HG03575 (cell line): ENCODE results near the gene PRDM7.
"Not testable (repeated sequence)": the region's sequence is repeated elsewhere in the genome, so short reads cannot be mapped to it uniquely, and the experiment has no call there.

Source experiments
- ATAC-seq: cut with Tn5 transposase; IDR thresholded peaks from one replicate; pipeline ENCODE4 v1.9.1; 2021; ENCODE audit not compliant: unreplicated experiment, insufficient number of reproducible peaks, low FRiP score; ENCODE audit errors: extremely low read depth

Gene PRDM7

GRCh38 chr16:90018652-90019542 lies 58.2 kb downstream of the PRDM7 start, which contains the start of gene DBNDD1:
DBNDD1 (minus strand) TSS chr16:90019456; CDS start chr16:90019341, 115 bp downstream.
- ATAC-seq = no peak

- ATAC-seq = no peak
Measured at GRCh38 chr16:90018297-90018651, 58.9 kb downstream of the PRDM7 start.

DNA sequence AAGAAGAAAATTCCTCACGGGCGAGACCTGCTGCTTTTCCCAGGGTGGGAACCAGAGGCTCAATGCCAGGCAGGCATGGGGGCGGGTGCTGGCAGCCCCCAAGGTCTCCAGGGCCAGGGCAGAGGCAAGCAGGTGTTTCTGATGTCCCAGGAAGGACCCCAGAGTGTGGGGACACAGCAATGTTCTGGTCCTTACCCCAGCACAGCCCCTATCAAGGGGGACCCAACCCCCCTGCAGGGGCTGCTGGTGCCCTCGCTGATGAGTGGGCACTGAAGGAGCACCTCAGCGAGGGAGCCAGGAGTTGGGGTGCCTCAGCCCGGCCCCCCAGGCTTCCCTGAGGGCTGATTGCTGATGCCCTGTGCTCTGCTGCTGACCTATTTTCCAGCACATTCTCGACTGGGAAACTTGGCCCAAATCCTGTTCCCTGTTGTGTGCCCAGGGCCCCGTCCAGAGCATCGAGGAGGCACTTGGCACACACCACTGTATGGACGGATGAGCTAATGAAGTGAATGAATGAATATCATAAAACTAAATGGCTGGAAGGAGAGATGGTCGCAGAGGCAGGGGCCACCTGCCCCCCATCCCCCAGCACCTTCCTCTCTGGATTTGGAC lies 60.7 kb downstream of the PRDM7 start:
- no peak for ATAC-seq

DNA sequence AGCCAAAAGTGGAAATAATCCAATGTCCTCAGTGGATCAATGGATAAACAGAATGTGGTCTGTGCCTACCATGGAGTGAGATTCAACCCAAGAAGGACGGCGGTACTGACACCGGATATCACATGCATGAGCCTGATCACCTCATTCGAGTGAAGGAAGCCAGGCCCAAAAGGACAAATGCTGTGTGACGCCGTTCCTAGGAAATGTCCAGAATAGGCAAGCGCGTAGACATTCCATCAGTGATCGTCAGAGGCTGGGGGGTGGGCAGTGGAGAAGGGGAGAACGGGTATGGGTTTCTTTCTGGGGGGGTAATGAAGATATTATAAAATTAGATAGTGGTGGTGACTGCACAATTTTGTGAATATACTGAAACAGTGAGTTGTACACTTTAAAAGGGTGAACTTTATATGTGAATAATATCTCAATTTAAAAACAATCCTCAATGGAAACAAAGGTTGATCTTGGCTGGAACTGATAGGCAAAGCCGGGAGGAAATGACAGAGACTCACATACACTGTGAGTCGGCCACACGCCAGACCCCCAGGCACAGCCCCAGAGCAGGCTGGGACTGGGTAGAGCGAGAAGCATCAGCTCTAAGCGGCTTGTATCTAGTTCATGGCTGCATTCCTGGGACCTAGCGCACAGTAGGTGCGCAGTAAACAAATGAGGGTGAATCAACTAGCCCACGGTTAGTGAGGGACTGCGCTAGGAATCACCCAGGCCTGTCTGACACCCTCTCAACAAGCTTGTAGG lies 61.4 kb downstream of the PRDM7 start:
- ATAC-seq = no peak

DNA sequence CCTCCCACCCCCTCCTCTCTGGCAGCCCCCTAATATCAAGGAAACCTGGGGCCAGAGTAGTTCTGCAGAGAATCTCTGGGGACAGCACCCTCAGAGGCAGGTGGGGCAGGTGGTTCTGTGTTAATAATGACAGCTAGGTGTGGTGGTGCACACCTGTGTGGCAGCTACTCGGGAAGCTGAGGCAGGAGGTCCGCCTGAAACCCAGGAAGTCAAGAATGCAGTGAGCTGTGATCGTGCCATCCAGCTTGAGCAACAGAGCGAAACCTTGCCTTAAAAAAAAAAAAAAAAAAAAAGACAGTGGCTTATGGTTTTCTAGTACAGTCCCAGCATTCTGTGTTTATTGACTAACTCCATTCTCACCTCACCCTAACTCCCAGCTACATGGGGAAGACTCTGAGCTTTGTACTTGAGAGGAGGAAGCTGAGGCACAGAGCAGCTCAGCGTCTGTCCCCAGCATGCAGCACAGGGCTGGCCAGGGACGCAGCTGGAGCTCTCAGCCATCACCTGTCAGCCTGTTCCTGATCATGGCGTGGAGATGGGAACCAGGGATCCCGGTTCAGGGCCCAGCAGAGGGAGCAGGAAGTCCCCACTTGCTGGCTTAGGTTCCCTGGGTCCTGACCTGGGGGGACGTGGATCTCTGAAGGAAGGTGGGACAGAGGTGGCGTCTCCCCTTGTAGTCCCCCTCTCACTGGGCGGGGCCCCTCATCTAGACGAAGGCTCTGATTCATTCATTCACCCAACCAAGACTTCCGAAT lies 64.0 kb downstream of the PRDM7 start:
- ATAC-seq = no peak

DNA sequence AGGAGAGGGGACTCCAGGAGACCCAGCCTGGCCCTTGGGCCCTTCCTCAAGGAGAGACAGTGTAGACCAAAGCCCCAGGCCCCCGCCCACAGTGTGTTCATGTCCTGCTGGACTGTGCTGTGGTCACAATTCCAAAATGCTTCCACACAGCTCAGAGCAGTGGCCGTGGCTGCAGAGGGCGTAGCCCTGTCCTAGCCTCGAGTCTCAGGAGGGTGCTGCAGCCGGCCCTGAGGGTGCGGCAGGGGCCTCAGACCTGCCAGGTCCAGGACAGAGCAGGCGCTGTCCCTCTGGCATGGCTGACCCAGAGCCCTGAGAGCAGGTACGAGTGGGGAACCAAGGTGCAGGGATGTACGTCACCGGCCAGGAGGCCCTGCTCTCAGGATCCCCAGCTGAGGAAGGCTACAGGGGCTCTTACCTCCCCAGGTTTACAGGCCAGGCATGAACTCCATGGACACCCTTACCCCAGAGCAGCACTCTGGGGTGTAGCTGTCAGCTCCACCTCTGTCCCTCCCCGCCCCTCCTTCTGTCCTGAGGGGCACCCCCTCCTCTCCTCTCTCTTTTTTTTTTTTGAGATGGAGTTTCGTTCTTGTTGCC lies 65.1 kb downstream of the PRDM7 start:
- no peak for ATAC-seq

- no peak for ATAC-seq
Measured at GRCh38 chr16:90011508-90011819, 65.7 kb downstream of the PRDM7 start.

DNA sequence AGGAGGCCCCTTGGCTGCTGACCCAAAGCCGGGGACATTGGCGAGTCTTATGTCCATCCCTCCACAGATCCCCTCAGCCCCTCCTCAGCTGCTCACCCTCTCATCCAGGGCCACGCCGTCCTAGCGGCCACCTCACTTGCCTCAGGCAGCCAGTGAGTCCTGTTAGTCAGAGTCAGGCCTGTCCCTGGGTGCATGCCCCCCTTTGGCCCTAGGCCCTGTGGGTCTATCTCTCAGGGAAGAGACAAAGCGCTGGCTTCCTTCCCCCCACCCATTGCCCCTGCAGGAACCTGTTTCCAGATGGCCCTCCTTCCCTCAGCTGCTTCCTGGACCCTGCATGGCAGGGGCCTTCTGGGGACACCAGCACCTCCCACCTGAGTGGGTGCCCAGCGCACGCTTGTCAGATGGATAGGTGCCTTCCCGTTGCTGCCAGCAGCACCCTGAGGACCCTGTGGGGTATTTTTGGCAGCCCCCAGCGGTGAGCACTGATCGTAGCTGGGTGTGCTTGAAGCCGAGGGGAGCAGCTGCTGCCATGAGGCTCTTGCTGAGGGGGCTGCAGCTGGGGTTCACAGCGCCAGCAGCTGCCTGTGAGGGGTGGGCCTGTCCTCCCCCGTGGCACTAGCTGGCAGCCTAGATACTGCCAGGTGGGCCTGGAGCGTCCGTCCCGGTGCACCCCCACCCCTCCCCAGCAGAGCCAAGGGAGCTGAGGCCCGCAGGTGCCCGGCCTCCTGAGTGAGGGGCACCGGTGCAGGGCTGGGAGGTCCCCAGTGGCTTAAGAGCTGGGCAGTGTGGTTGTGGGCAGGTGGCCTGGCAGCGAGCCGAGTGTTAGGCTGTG lies 66.2 kb downstream of the PRDM7 start:
- ATAC-seq = no peak

- no peak for ATAC-seq
Measured at GRCh38 chr16:90009172-90009899, 67.8 kb downstream of the PRDM7 start.

- ATAC-seq = no peak
Measured at GRCh38 chr16:90008708-90009145, 68.4 kb downstream of the PRDM7 start.

DNA sequence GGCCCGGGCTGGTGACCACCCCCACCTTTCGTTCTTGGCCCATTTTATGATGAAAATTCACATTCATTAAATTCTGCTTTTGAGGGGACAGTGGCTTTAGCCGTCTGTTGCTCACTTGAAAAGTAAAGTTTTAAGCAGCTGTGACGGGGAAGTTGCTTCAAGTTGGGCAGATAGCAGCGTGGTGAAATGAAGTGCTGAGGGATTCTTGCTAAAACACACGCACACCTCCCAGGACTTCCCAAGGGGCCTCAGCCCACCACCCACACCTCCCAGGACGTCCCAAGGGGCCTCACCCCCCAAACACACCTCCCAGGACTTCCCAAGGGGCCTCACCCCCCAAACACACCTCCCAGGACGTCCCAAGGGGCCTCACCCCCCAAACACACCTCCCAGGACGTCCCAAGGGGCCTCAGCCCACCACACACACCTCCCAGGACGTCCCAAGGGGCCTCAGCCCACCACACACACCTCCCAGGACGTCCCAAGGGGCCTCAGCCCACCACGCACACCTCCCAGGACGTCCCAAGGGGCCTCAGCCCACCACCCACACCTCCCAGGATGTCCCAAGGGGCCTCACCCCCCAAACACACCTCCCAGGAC lies 69.4 kb downstream of the PRDM7 start:
- not testable (repeated sequence) for ATAC-seq

- no peak for ATAC-seq
Measured at GRCh38 chr16:90007015-90007414, 70.1 kb downstream of the PRDM7 start.
